DND-41 (cell line): ENCODE measurements around the gene DHX15.

Experiments used
- ATAC-seq: fragments of 200-7000 bp; cut with Tn5 transposase; 3 replicates; pipeline ENCODE4 v1.9.1; 2021; ENCODE audit warnings: low read depth; ENCODE audit not compliant: insufficient read depth
- DNase-seq: peaks from one replicate; pipeline ENCODE4 v3.0.0-alpha.2; 2020
- H2AFZ ChIP-seq: 2 replicates; pipeline ENCODE4 v1.6.0; 2012; ENCODE audit warnings: low read depth, low read length
- H3K27ac ChIP-seq: 2 replicates; pipeline ENCODE4 v1.5.1; 2012; ENCODE audit warnings: low read length, inconsistent platforms
- H3K27me3 ChIP-seq: fragments of 200-600 bp; sonication (generic); 2 replicates; pipeline ENCODE4 v1.6.0; 2012; ENCODE audit warnings: low read length, mild to moderate bottlenecking, inconsistent platforms; ENCODE audit not compliant: insufficient read depth, poor library complexity
- H3K36me3 ChIP-seq: 2 replicates; pipeline ENCODE4 v1.5.1; 2012; ENCODE audit warnings: low read length, inconsistent platforms; ENCODE audit not compliant: insufficient read depth
- H3K4me1 ChIP-seq: 2 replicates; pipeline ENCODE4 v1.5.1; 2012; ENCODE audit warnings: mild to moderate bottlenecking, low read length; ENCODE audit not compliant: insufficient read depth
- H3K4me2 ChIP-seq: 2 replicates; pipeline ENCODE4 v1.6.0; 2012; ENCODE audit warnings: mild to moderate bottlenecking, moderate library complexity, low read length, inconsistent platforms; ENCODE audit not compliant: insufficient read depth
- H3K4me3 ChIP-seq, 2 experiments: fragments of 200-600 bp in 1 of 2; shearing (Covaris generic) in 1 of 2; 2 replicates each; pipeline ENCODE4 v1.5.1; 2012 to 2016; ENCODE audit warnings: inconsistent platforms in 2 of 2, low read length in 2 of 2, mild to moderate bottlenecking in 2 of 2, low read depth in 1 of 2, moderate library complexity in 1 of 2
- H3K79me2 ChIP-seq: 2 replicates; pipeline ENCODE4 v1.6.0; 2012; ENCODE audit warnings: low read length, inconsistent platforms; ENCODE audit not compliant: insufficient read depth
- H3K9ac ChIP-seq: 2 replicates; pipeline ENCODE4 v1.6.0; 2012; ENCODE audit warnings: low read depth, mild to moderate bottlenecking, inconsistent platforms, low read length, moderate library complexity
- H3K9me3 ChIP-seq: 2 replicates; pipeline ENCODE4 v1.5.1; 2012; ENCODE audit warnings: low read length, moderate library complexity, mild to moderate bottlenecking, inconsistent platforms; ENCODE audit not compliant: insufficient read depth, severe bottlenecking
- H4K20me1 ChIP-seq: 2 replicates; pipeline ENCODE4 v1.6.0; 2012; ENCODE audit warnings: low read length; ENCODE audit not compliant: insufficient read depth
- CTCF ChIP-seq: IDR thresholded peaks from 2 replicates; pipeline ENCODE4 v1.5.1; 2012; ENCODE audit warnings: borderline replicate concordance, low read length, moderate library complexity, mild to moderate bottlenecking; ENCODE audit not compliant: poor library complexity, severe bottlenecking; ENCODE audit errors: extremely low read depth
- EZH2 ChIP-seq: IDR thresholded peaks from 3 replicates; pipeline ENCODE4 v1.6.1; 2012; ENCODE audit warnings: borderline replicate concordance, low read depth, mild to moderate bottlenecking, moderate library complexity, low read length, inconsistent platforms; ENCODE audit not compliant: severe bottlenecking

The DHX15 gene

GRCh38 chr4:24550441-24551175 lies 33.7 kb downstream of the DHX15 start:
- H3K4me1 ChIP-seq: no peaks in the 10 kb centered on the region
- peaks cover 85% of the 10 kb centered on the region for H3K36me3 ChIP-seq
- no peak for TF ChIP-seq CTCF
- no peak for TF ChIP-seq EZH2
- H3K9me3 ChIP-seq: no peaks in the 10 kb centered on the region
- DNase-seq (no peak), ATAC-seq (no peak)
- H3K9ac ChIP-seq: no peak overlapping the region
- H2AFZ ChIP-seq: no peak overlapping the region
- peaks cover 90% of the 10 kb centered on the region for H4K20me1 ChIP-seq
- no peak overlapping the region for H3K4me2 ChIP-seq
- H3K79me2 ChIP-seq: peaks cover 99% of the 10 kb centered on the region
- H3K27me3 ChIP-seq: no peaks in the 10 kb centered on the region
- H3K27ac ChIP-seq: no peak overlapping the region
- H3K4me3 ChIP-seq: no peak overlapping the region

GRCh38 chr4:24547979-24548378 lies 36.4 kb downstream of the DHX15 start:
- Histone ChIP-seq H3K27ac (no peak overlapping the region), H4K20me1 (peaks cover 95% of the 10 kb centered on the region), H2AFZ (no peak overlapping the region), H3K27me3 (no peaks in the 10 kb centered on the region), H3K9me3 (no peaks in the 10 kb centered on the region), H3K79me2 (peaks cover 99% of the 10 kb centered on the region), H3K9ac (no peak overlapping the region), H3K36me3 (peaks cover 88% of the 10 kb centered on the region), H3K4me3 (no peak overlapping the region), H3K4me2 (no peak overlapping the region), H3K4me1 (0 out of 2 replicates have a peak, but pooled peaks cover 3% of the 10 kb centered on the region)
- DNase-seq (no peak), ATAC-seq (no peak)
- TF ChIP-seq EZH2: no peak
- no peak for TF ChIP-seq CTCF

- Histone ChIP-seq H3K4me2 (no peak overlapping the region), H3K27ac (no peak overlapping the region), H3K27me3 (no peaks in the 10 kb centered on the region), H3K79me2 (peaks cover 98% of the 10 kb centered on the region), H3K9me3 (no peaks in the 10 kb centered on the region), H2AFZ (no peak overlapping the region), H3K4me1 (0 out of 2 replicates have a peak, but pooled peaks cover 3% of the 10 kb centered on the region), H3K9ac (no peak overlapping the region), H4K20me1 (peaks cover 92% of the 10 kb centered on the region), H3K36me3 (peaks cover 95% of the 10 kb centered on the region), H3K4me3 (no peak overlapping the region)
- DNase-seq (no peak), ATAC-seq (no peak)
- TF ChIP-seq EZH2 (no peak), CTCF (no peak)
Observed at GRCh38 chr4:24544208-24544988, 40.0 kb downstream of the DHX15 start.
